ENCODE results near the gene TSPAN2.

GRCh38 chr1:115090540-115090939, 1.2 kb upstream of the TSPAN2 start:
- TF ChIP-seq CTCF (IDR thresholded peaks at IDR 0.05 in 8 of 11, conservative IDR thresholded peaks at IDR 0.05 in 3 of 11) (no peak), POLR2A (IDR thresholded peaks at IDR 0.05) (no peak), POLR2AphosphoS5 (IDR thresholded peaks at IDR 0.05) (no peak)
